Skeletal muscle satellite cell (primary cell): Measurements from ENCODE around the gene MGMT. TPM values are rescaled to one million over a fixed set of nuclear protein-coding genes. Genes with fewer than 3 reads are reported as not detected.
"Not testable (repeated sequence)": the region's sequence is repeated elsewhere in the genome, so short reads cannot be mapped to it uniquely, and the experiment has no call there.

Source experiments
- H3K27me3 ChIP-seq: 2 replicates; pipeline ENCODE4 v1.7.0; 2013; ENCODE audit warnings: low read length; ENCODE audit not compliant: control insufficient read depth, insufficient read depth
- H3K36me3 ChIP-seq: 2 replicates; pipeline ENCODE4 v1.7.0; 2013; ENCODE audit warnings: mild to moderate bottlenecking, control low read depth, low read length; ENCODE audit not compliant: insufficient read depth
- H3K4me1 ChIP-seq: 2 replicates; pipeline ENCODE4 v1.7.0; 2013; ENCODE audit warnings: low read length; ENCODE audit not compliant: control insufficient read depth, insufficient read depth
- H3K4me2 ChIP-seq: 2 replicates; pipeline ENCODE4 v1.7.0; 2013; ENCODE audit warnings: mild to moderate bottlenecking, low read length
- H3K4me3 ChIP-seq: 2 replicates; pipeline ENCODE4 v1.7.0; 2013; ENCODE audit warnings: low read length
- H3K9ac ChIP-seq: 2 replicates; pipeline ENCODE4 v1.7.0; 2013; ENCODE audit warnings: mild to moderate bottlenecking, low read depth, low read length, moderate library complexity
- H3K9me3 ChIP-seq: replicated peaks from 2 replicates; pipeline ENCODE4 v1.7.0; 2013; ENCODE audit warnings: mild to moderate bottlenecking, control low read depth, low read length
- total RNA-seq: library from RNA; depleted of rRNA; stranded (reverse); fragments of >200 nt; gene quantifications from 2 replicates; pipeline ENCODE4 v1.2.3, GENCODE V29; 2012; rRNA removed

MGMT gene
- total RNA-seq = 21.3 and 35.2 TPM in 2 replicates

- no peaks in the 10 kb centered on the region for H3K9me3 ChIP-seq
- peak within 1 kb of the TSS; percentile 99 for H3K4me3 ChIP-seq
- H3K36me3 ChIP-seq = no peaks in the 10 kb centered on the region
- peak within 1 kb of the TSS; percentile 88 for H3K9ac ChIP-seq
- H3K4me2 ChIP-seq = peak within 1 kb of the TSS; percentile 99
- no peaks in the 10 kb centered on the region for H3K27me3 ChIP-seq
- H3K4me1 ChIP-seq = peaks cover 6% of the 10 kb centered on the region
These were observed at the start of gene MGMT for GRCh38 chr10:129466703-129467358. MGMT (plus strand) TSS chr10:129467241.

GRCh38 chr10:129417870-129418269 is 49.2 kb upstream of the MGMT start:
- H3K36me3 ChIP-seq = no peaks in the 10 kb centered on the region
- no peaks in the 10 kb centered on the region for H3K9me3 ChIP-seq
- H3K27me3 ChIP-seq = no peaks in the 10 kb centered on the region
- H3K4me2 ChIP-seq = no peak overlapping the region
- H3K4me1 ChIP-seq = no peaks in the 10 kb centered on the region
- H3K9ac ChIP-seq = no peak overlapping the region
- H3K4me3 ChIP-seq = no peak overlapping the region

GRCh38 chr10:129418496-129419225 is 48.4 kb upstream of the MGMT start:
- no peak overlapping the region for H3K9ac ChIP-seq
- no peak overlapping the region for H3K4me3 ChIP-seq
- no peaks in the 10 kb centered on the region for H3K36me3 ChIP-seq
- no peaks in the 10 kb centered on the region for H3K4me1 ChIP-seq
- no peaks in the 10 kb centered on the region for H3K27me3 ChIP-seq
- no peak overlapping the region for H3K4me2 ChIP-seq
- no peaks in the 10 kb centered on the region for H3K9me3 ChIP-seq

GRCh38 chr10:129419397-129419796 is 47.6 kb upstream of the MGMT start:
- no peaks in the 10 kb centered on the region for H3K9me3 ChIP-seq
- H3K4me2 ChIP-seq = no peak overlapping the region
- no peak overlapping the region for H3K9ac ChIP-seq
- H3K27me3 ChIP-seq = no peaks in the 10 kb centered on the region
- H3K4me1 ChIP-seq = no peaks in the 10 kb centered on the region
- H3K4me3 ChIP-seq = no peak overlapping the region
- no peaks in the 10 kb centered on the region for H3K36me3 ChIP-seq

- Histone ChIP-seq H3K4me3 (no peak overlapping the region), H3K4me1 (no peaks in the 10 kb centered on the region), H3K9ac (no peak overlapping the region), H3K36me3 (no peaks in the 10 kb centered on the region), H3K9me3 (no peaks in the 10 kb centered on the region), H3K27me3 (no peaks in the 10 kb centered on the region), H3K4me2 (no peak overlapping the region)
These were observed 45.5 kb upstream of the MGMT start for GRCh38 chr10:129421399-129422010.

- no peaks in the 10 kb centered on the region for H3K36me3 ChIP-seq
- no peaks in the 10 kb centered on the region for H3K27me3 ChIP-seq
- no peaks in the 10 kb centered on the region for H3K9me3 ChIP-seq
- no peak overlapping the region for H3K9ac ChIP-seq
- no peak overlapping the region for H3K4me3 ChIP-seq
- no peaks in the 10 kb centered on the region for H3K4me1 ChIP-seq
- no peak overlapping the region for H3K4me2 ChIP-seq
These were observed 42.1 kb upstream of the MGMT start for GRCh38 chr10:129424978-129425377.

GRCh38 chr10:129426606-129427005 is 40.4 kb upstream of the MGMT start:
- Histone ChIP-seq H3K9me3 (no peaks in the 10 kb centered on the region), H3K4me3 (no peak overlapping the region), H3K36me3 (no peaks in the 10 kb centered on the region), H3K9ac (no peak overlapping the region), H3K27me3 (no peaks in the 10 kb centered on the region), H3K4me2 (no peak overlapping the region), H3K4me1 (no peaks in the 10 kb centered on the region)

GRCh38 chr10:129433266-129433665 is 33.8 kb upstream of the MGMT start:
- Histone ChIP-seq H3K4me2 (no peak overlapping the region), H3K9me3 (no peaks in the 10 kb centered on the region), H3K27me3 (no peaks in the 10 kb centered on the region)

GRCh38 chr10:129435724-129436123 is 31.3 kb upstream of the MGMT start:
- H3K27me3 ChIP-seq, H3K4me2 ChIP-seq, H3K9ac ChIP-seq, H3K4me1 ChIP-seq, H3K9me3 ChIP-seq, H3K4me3 ChIP-seq, H3K36me3 ChIP-seq: not testable (repeated sequence)

More at GRCh38 chr10:129433266-129433665, 33.8 kb upstream of the MGMT start:
- H3K4me1 ChIP-seq = no peaks in the 10 kb centered on the region
- no peak overlapping the region for H3K9ac ChIP-seq
- H3K36me3 ChIP-seq = no peaks in the 10 kb centered on the region
- H3K4me3 ChIP-seq = no peak overlapping the region

GRCh38 chr10:129438024-129438423 is 29.0 kb upstream of the MGMT start:
- H3K9ac ChIP-seq = no peak overlapping the region
- H3K4me2 ChIP-seq = no peak overlapping the region
- H3K4me3 ChIP-seq = no peak overlapping the region
- no peaks in the 10 kb centered on the region for H3K27me3 ChIP-seq
- H3K9me3 ChIP-seq = no peaks in the 10 kb centered on the region
- no peaks in the 10 kb centered on the region for H3K36me3 ChIP-seq
- H3K4me1 ChIP-seq = no peaks in the 10 kb centered on the region

- Histone ChIP-seq H3K9ac (no peak overlapping the region), H3K36me3 (no peaks in the 10 kb centered on the region), H3K4me2 (no peak overlapping the region), H3K4me1 (no peaks in the 10 kb centered on the region), H3K4me3 (no peak overlapping the region), H3K9me3 (no peaks in the 10 kb centered on the region), H3K27me3 (no peaks in the 10 kb centered on the region)
These were observed 26.8 kb upstream of the MGMT start for GRCh38 chr10:129440247-129440646.
